Omental fat pad (tissue), 4 donors: ENCODE measurements around the gene TMPRSS3. TPM values are rescaled to one million over a fixed set of nuclear protein-coding genes. Genes with fewer than 3 reads are reported as not detected.

Experiments used
- ATAC-seq: fragments of 150-250 bp; one replicate; pipeline ENCODE4 v1.9.1; 2016; ENCODE audit warnings: mild to moderate bottlenecking, moderate library complexity; ENCODE audit not compliant: low FRiP score
- DNase-seq: peaks from one replicate; pipeline ENCODE4 v3.0.0-alpha.2; 2019; ENCODE audit warnings: low spot score
- total RNA-seq, 4 donors: library from RNA; depleted of rRNA; stranded (reverse); fragments of >200 nt; gene quantifications; one replicate each; pipeline ENCODE4 v1.1.0, GENCODE V29; 2016
- TF ChIP-seq, protein P1 (sequence below), 3 donors: fragments of 450-650 bp; IDR thresholded peaks; one replicate each; pipeline ENCODE4 v1.5.1; 2016 to 2017; ENCODE audit warnings: antibody characterized with exemption in 3 of 3, mild to moderate bottlenecking in 3 of 3, moderate library complexity in 2 of 3

The TMPRSS3 gene
- total RNA-seq, 4 donors from 2014 or later = 0.32 to 8.7 (median 5.9) TPM

GRCh38 chr21:42390193-42390592 lies 5.7 kb downstream of the TMPRSS3 start:
- DNase-seq (no peak), ATAC-seq (no peak)
- TF ChIP-seq, protein P1, sequence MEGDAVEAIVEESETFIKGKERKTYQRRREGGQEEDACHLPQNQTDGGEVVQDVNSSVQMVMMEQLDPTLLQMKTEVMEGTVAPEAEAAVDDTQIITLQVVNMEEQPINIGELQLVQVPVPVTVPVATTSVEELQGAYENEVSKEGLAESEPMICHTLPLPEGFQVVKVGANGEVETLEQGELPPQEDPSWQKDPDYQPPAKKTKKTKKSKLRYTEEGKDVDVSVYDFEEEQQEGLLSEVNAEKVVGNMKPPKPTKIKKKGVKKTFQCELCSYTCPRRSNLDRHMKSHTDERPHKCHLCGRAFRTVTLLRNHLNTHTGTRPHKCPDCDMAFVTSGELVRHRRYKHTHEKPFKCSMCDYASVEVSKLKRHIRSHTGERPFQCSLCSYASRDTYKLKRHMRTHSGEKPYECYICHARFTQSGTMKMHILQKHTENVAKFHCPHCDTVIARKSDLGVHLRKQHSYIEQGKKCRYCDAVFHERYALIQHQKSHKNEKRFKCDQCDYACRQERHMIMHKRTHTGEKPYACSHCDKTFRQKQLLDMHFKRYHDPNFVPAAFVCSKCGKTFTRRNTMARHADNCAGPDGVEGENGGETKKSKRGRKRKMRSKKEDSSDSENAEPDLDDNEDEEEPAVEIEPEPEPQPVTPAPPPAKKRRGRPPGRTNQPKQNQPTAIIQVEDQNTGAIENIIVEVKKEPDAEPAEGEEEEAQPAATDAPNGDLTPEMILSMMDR (IDR thresholded peaks at IDR 0.05) = no peak

DNA sequence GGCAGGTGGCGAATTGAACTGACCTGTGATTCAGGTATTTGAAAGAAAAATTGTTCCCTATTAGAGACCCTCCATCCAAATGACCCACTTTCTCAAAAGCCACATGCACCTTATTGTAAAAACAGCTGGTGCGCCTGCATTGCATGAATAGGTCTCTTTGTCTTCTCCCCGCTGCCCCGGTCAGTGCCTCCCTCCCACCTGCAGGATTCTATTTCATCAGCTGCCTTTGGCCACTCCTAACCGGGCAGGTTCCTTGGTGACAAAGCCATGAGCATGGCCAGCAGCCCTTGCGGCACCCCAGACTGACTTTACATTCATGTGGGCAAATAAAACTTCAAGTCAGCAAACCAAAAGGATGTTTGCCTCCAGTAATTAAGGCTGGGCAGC lies 6.4 kb downstream of the TMPRSS3 start:
- DNase-seq = no peak
- no peak for ATAC-seq
- TF ChIP-seq, protein P1 (IDR thresholded peaks at IDR 0.05) = no peak

DNA sequence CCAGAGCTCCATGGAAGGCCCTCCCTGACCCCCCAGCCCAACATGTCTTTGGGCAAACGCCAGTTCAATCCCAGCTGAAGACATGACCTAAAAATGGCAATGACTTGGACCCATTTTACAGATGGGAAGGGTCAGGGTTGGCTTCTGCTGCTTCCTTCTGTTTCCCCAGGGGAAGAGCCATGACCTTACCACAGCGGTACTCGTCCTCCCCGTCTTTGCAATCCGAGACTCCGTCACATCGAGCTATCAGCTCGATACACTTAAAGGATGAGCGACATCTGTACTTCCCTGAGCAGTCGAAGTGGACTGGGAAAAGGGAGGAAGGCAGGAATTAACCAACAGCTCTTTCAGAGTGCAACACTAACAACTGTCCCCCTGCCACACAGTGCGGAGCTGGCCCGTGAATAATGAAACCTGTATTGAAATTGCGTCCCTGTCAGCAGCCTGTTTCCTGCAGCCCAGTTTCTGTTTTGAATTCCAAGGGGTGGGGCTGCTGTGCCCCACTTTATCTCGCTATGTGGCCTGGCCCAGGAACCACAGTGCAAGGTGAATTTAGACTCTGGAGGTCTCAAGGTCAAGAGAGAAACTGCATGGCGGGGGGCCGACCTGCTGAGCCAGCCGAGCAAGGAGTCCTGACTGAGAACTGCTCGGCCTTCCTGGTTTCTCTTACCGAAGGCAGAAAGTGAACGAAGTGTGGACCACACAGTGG lies 7.0 kb downstream of the TMPRSS3 start:
- no peak for DNase-seq

GRCh38 chr21:42387843-42388340 lies 8.0 kb downstream of the TMPRSS3 start:
- TF ChIP-seq, protein P1 (IDR thresholded peaks at IDR 0.05) = no peak
- ATAC-seq (no peak), DNase-seq (no peak)

More for the DNA sequence above, 7.0 kb downstream of the TMPRSS3 start:
- TF ChIP-seq, protein P1 (IDR thresholded peaks at IDR 0.05) = no peak
- ATAC-seq = no peak

- TF ChIP-seq, protein P1 (IDR thresholded peaks at IDR 0.05) = no peak
- no peak for DNase-seq
These were observed 8.7 kb downstream of the TMPRSS3 start for GRCh38 chr21:42387164-42387563.

GRCh38 chr21:42386034-42386591 lies 9.7 kb downstream of the TMPRSS3 start:
- DNase-seq = no peak
- ATAC-seq = no peak
- TF ChIP-seq, protein P1 (IDR thresholded peaks at IDR 0.05) = no peak

More at GRCh38 chr21:42387164-42387563, 8.7 kb downstream of the TMPRSS3 start:
- ATAC-seq = no peak

DNA sequence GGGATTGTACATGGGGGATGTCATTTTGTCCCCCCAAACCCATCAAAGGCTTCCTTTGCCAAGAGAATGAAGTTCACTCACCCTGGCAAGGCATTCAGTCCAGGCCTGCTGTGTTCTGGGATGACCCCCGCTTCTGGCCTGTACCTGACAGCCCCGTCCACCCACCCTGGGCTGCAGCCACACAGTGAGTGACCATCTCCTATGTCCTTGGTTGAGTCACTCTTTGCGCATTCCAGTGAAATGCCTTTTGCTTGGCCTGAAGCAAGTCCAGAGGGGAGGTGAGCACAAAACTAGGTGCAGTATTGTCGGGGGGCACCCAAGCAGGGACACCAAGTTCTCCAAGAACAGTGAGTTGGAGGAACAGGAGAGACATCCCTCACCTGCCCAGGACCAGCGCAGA lies 10.2 kb downstream of the TMPRSS3 start:
- no peak for DNase-seq
- no peak for ATAC-seq
- TF ChIP-seq, protein P1 (IDR thresholded peaks at IDR 0.05) = no peak
